SK-N-SH (cell line): Measurements from ENCODE around the gene DMD. TPM values are rescaled to one million over a fixed set of nuclear protein-coding genes. Genes with fewer than 3 reads are reported as not detected.
A peak's percentile ranks its signal among the peaks of the same experiment; 100 is the strongest.

Experiments
- CTCF ChIA-PET: fragments of 300-600, 350-600 bp; formaldehyde crosslinking; extraction: SDS; loops from one replicate; lab custom pipeline; 2021; lab: Yijun Ruan, JAX
- POLR2A ChIA-PET: fragments of 350-600 bp; sonication (Branson Sonifier 250); formaldehyde crosslinking; extraction: SDS; loops from one replicate; lab custom pipeline; 2020; ENCODE audit warnings: antibody characterized with exemption, inconsistent platforms; lab: Yijun Ruan, JAX
- DNase-seq: peaks from one replicate; pipeline ENCODE4 v3.0.0; 2012
- H2AFZ ChIP-seq: fragments of 200-600 bp; sonication (generic); 2 replicates; pipeline ENCODE4 v1.8.1; 2016; ENCODE audit warnings: antibody characterized with exemption, mild to moderate bottlenecking, low read depth
- H3F3A ChIP-seq: fragments of 200-600 bp; sonication (generic); replicated peaks from 2 replicates; pipeline ENCODE3; 2016; ENCODE audit warnings: antibody characterized with exemption, mild to moderate bottlenecking; ENCODE audit not compliant: insufficient read depth
- H3K27ac ChIP-seq, 2 experiments: fragments of 200-500 bp in 1 of 2; fragments of 200-600 bp in 1 of 2; sonication (Bioruptor generic) in 1 of 2; sonication (generic), shearing (Covaris generic) in 1 of 2; 2 replicates each; pipeline versions ENCODE4 v1.5.1 to v1.6.1; 2014 to 2016; ENCODE audit warnings: low read depth in 2 of 2, inconsistent platforms in 1 of 2, low read length in 1 of 2, mild to moderate bottlenecking in 1 of 2, mixed read lengths in 1 of 2
- H3K27me3 ChIP-seq: fragments of 200-600 bp; sonication (generic), shearing (Covaris generic); 2 replicates; pipeline ENCODE4 v1.6.1; 2016; ENCODE audit warnings: mixed run types; ENCODE audit not compliant: insufficient read depth
- H3K36me3 ChIP-seq, 2 experiments: fragments of 200-500 bp in 1 of 2; fragments of 200-600 bp in 1 of 2; sonication (Bioruptor generic) in 1 of 2; sonication (generic) in 1 of 2; replicated peaks in 1 of 2; 2 replicates each; pipeline versions ENCODE3 to v1.5.1; 2014 to 2016; ENCODE audit warnings: low read length in 1 of 2, mild to moderate bottlenecking in 1 of 2; ENCODE audit not compliant: insufficient read depth in 2 of 2, control insufficient read depth in 1 of 2
- H3K4me1 ChIP-seq, 2 experiments: fragments of 200-500 bp in 1 of 2; fragments of 200-600 bp in 1 of 2; sonication (Bioruptor generic) in 1 of 2; sonication (generic), shearing (Covaris generic) in 1 of 2; 2 replicates each; pipeline versions ENCODE4 v1.5.1 to v1.6.1; 2014 to 2016; ENCODE audit warnings: low read depth in 1 of 2, low read length in 1 of 2, mixed run types in 1 of 2; ENCODE audit not compliant: insufficient read depth in 2 of 2, control insufficient read depth in 1 of 2
- H3K4me2 ChIP-seq: fragments of 200-600 bp; sonication (generic), shearing (Covaris generic); 2 replicates; pipeline ENCODE4 v1.6.1; 2017; ENCODE audit warnings: mixed run types
- H3K4me3 ChIP-seq, 2 experiments: fragments of 200-500 bp in 1 of 2; fragments of 200-600 bp in 1 of 2; sonication (Bioruptor generic) in 1 of 2; sonication (generic), shearing (Covaris generic) in 1 of 2; 2 replicates each; pipeline versions ENCODE4 v1.5.1 to v1.8.1; 2014 to 2016; ENCODE audit warnings: low read depth in 2 of 2, inconsistent platforms in 1 of 2, low read length in 1 of 2, mild to moderate bottlenecking in 1 of 2, mixed read lengths in 1 of 2, moderate library complexity in 1 of 2
- H3K79me2 ChIP-seq: fragments of 200-600 bp; sonication (generic); 2 replicates; pipeline ENCODE4 v1.8.1; 2017; ENCODE audit warnings: mild to moderate bottlenecking; ENCODE audit not compliant: insufficient read depth
- H3K9ac ChIP-seq: fragments of 200-600 bp; sonication (generic); 2 replicates; pipeline ENCODE4 v1.6.1; 2017; ENCODE audit warnings: mixed run types
- H3K9me2 ChIP-seq: fragments of 200-600 bp; sonication (generic); 2 replicates; pipeline ENCODE4 v1.6.1; 2017; ENCODE audit warnings: mixed run types
- H3K9me3 ChIP-seq: fragments of 200-600 bp; sonication (generic); 2 replicates; pipeline ENCODE4 v1.6.1; 2017; ENCODE audit warnings: mixed run types, mild to moderate bottlenecking, moderate library complexity
- H4K20me1 ChIP-seq: fragments of 200-600 bp; sonication (generic); 2 replicates; pipeline ENCODE4 v1.6.1; 2017; ENCODE audit warnings: mild to moderate bottlenecking, mixed run types; ENCODE audit not compliant: insufficient read depth
- EP300 ChIP-seq, 2 experiments: IDR thresholded peaks; 2 replicates each; pipeline versions ENCODE4 v1.4.0 to v1.6.1; 2012; ENCODE audit warnings: borderline replicate concordance in 1 of 2, low read depth in 1 of 2, low read length in 1 of 2
- EZH2phosphoT487 ChIP-seq: fragments of 200-600 bp; sonication (generic); IDR thresholded peaks from 2 replicates; pipeline ENCODE4 v1.6.1; 2017; ENCODE audit warnings: low read depth, mixed run types, mild to moderate bottlenecking, antibody characterized with exemption, moderate library complexity, borderline replicate concordance
- FOSL2 ChIP-seq: IDR thresholded peaks from 2 replicates; pipeline ENCODE4 v1.4.0; 2012; ENCODE audit warnings: low read depth, mild to moderate bottlenecking, moderate library complexity, borderline replicate concordance
- FOXJ3 ChIP-seq: sonication (generic); formaldehyde crosslinking; IDR thresholded peaks from 2 replicates; pipeline ENCODE4 v1.5.1; 2020; ENCODE audit warnings: mild to moderate bottlenecking, missing genetic modification reagents
- GABPA ChIP-seq: IDR thresholded peaks from 2 replicates; pipeline ENCODE4 v1.4.0; 2012; ENCODE audit warnings: low read depth, mild to moderate bottlenecking
- GATA2 ChIP-seq: sonication (generic); formaldehyde crosslinking; IDR thresholded peaks from 2 replicates; pipeline ENCODE4 v1.5.0; 2020; ENCODE audit warnings: mild to moderate bottlenecking, missing genetic modification reagents
- MAX ChIP-seq: IDR thresholded peaks from 2 replicates; pipeline ENCODE4 v1.4.0; 2012; ENCODE audit warnings: low read depth
- MXI1 ChIP-seq: IDR thresholded peaks from 2 replicates; pipeline ENCODE4 v1.6.1; 2012; ENCODE audit warnings: mild to moderate bottlenecking, low read depth, low read length, improper control_type of control experiment
- RAD21 ChIP-seq: IDR thresholded peaks from 2 replicates; pipeline ENCODE4 v1.6.1; 2012; ENCODE audit warnings: mild to moderate bottlenecking, low read length
- RCOR1 ChIP-seq: fragments of 150-350 bp; IDR thresholded peaks from 2 replicates; pipeline ENCODE4 v1.6.1; 2017; ENCODE audit warnings: antibody characterized with exemption, low read length
- REST ChIP-seq: IDR thresholded peaks from 2 replicates; pipeline ENCODE4 v1.6.1; 2012; ENCODE audit warnings: mild to moderate bottlenecking, low read depth, low read length, moderate library complexity
- RFX5 ChIP-seq: IDR thresholded peaks from 2 replicates; pipeline ENCODE4 v1.6.1; 2012; ENCODE audit warnings: mild to moderate bottlenecking, improper control_type of control experiment, low read length
- RXRA ChIP-seq: IDR thresholded peaks from 2 replicates; pipeline ENCODE4 v1.4.0; 2012; ENCODE audit warnings: low read depth, mild to moderate bottlenecking, borderline replicate concordance
- TAF1 ChIP-seq: IDR thresholded peaks from 2 replicates; pipeline ENCODE4 v1.6.1; 2012; ENCODE audit warnings: low read depth, mild to moderate bottlenecking, low read length, moderate library complexity, borderline replicate concordance
- USF1 ChIP-seq: IDR thresholded peaks from 2 replicates; pipeline ENCODE4 v1.4.0; 2012; ENCODE audit warnings: low read depth, borderline replicate concordance
- USF2 ChIP-seq: fragments of 150-350 bp; IDR thresholded peaks from 2 replicates; pipeline ENCODE4 v1.6.1; 2017; ENCODE audit warnings: antibody characterized with exemption, low read length, low read depth, borderline replicate concordance
- WGBS: methylation state at CpG from one replicate; pipeline ENCODE4 v1.1.6; 2017; ENCODE audit warnings: low lambda C conversion rate; 5-methylcytosine and 5-hydroxymethylcytosine counted together
- polyA plus RNA-seq, 3 experiments: library from polyadenylated mRNA; depleted of rRNA; stranded (reverse); fragments of >200 nt; gene quantifications; 2 replicates each; pipeline ENCODE4 v1.2.3, GENCODE V29; 2012

DMD gene
- polyA plus RNA-seq, 1 of the 3 experiments (the other 2 are of a cell fraction), result 3.9 TPM

GRCh38 chrX:31130457-31131220, 2080.7 kb downstream of the DMD start:
- POLR2A ChIA-PET, result no interaction called here
- CTCF ChIA-PET, result interaction anchor here (0.6 to 1.7 kb wide), 5 partner anchors 13 to 292 kb away, joined by 3 to 11 read pairs (median 3); no protein-coding TSS in a partner anchor
- no peak overlapping the region for H3K9ac ChIP-seq
- WGBS, result 26% methylated on average over 6 of the region's 6 CpGs
- H3K79me2 ChIP-seq, result no peaks in the 10 kb centered on the region
- H3K4me3 ChIP-seq, result no peak overlapping the region
- H3K9me2 ChIP-seq, result no peaks in the 10 kb centered on the region
- H3K4me2 ChIP-seq, result no peak overlapping the region
- H4K20me1 ChIP-seq, result no peaks in the 10 kb centered on the region
- TF ChIP-seq EP300 (IDR thresholded peaks at IDR 0.05; ENCODE audit: borderline replicate concordance in 1 of 2, low read depth in 1 of 2, low read length in 1 of 2) (peak in 1 of 2 experiments; percentile 64; a peak in 1 of 4 replicates), FOXJ3 (CRISPR knock-in tag) (no peak), GATA2 (peak; percentile 58; the same call in 1 of the 2 replicates), EZH2phosphoT487 (no peak), RCOR1 (0 out of 2 replicates have a peak, but pooled peaks have one; percentile 17), REST (no peak), USF2 (no peak)
- H3K9me3 ChIP-seq, result no peaks in the 10 kb centered on the region
- H2AFZ ChIP-seq, result no peak overlapping the region
- H3K4me1 ChIP-seq, result no peaks in the 10 kb centered on the region; a peak in 1 of 4 replicates
- H3K36me3 ChIP-seq, result peaks cover 0 to 4% of the 10 kb centered on the region in 2 experiments
- peak; percentile 10 for DNase-seq
- H3F3A ChIP-seq, result no peaks in the 10 kb centered on the region
- no peaks in the 10 kb centered on the region for H3K27me3 ChIP-seq
- H3K27ac ChIP-seq, result no peak overlapping the region

GRCh38 chrX:31128855-31129254, 2082.5 kb downstream of the DMD start:
- Histone ChIP-seq H3K9me3 (no peaks in the 10 kb centered on the region), H2AFZ (no peak overlapping the region), H3K9me2 (no peaks in the 10 kb centered on the region), H3K36me3 (peaks cover 0 to 4% of the 10 kb centered on the region in 2 experiments), H3K79me2 (no peaks in the 10 kb centered on the region), H3K4me1 (no peaks in the 10 kb centered on the region; a peak in 2 of 4 replicates), H4K20me1 (no peaks in the 10 kb centered on the region), H3F3A (no peaks in the 10 kb centered on the region), H3K27me3 (no peaks in the 10 kb centered on the region), H3K4me2 (no peak overlapping the region), H3K4me3 (no peak overlapping the region), H3K9ac (no peak overlapping the region), H3K27ac (no peak overlapping the region)
- WGBS, result 46% methylated on average over 4 of the region's 4 CpGs
- no peak for TF ChIP-seq RFX5
- no peak for TF ChIP-seq TAF1
- TF ChIP-seq MAX, result no peak
- TF ChIP-seq RXRA, result no peak
- TF ChIP-seq EP300 (IDR thresholded peaks at IDR 0.05; ENCODE audit: borderline replicate concordance in 1 of 2, low read depth in 1 of 2, low read length in 1 of 2), result no peak
- TF ChIP-seq RAD21, result no peak
- no peak for TF ChIP-seq GABPA
- no peak for TF ChIP-seq MXI1
- TF ChIP-seq USF1, result no peak
- TF ChIP-seq FOSL2, result no peak
- POLR2A ChIA-PET, result no interaction called here
- CTCF ChIA-PET, result interaction anchor here (1.7 kb wide), 1 partner anchor 90 kb away, joined by 11 read pairs; no protein-coding TSS in a partner anchor
- no peak for DNase-seq
